HL-60 (cell line): ENCODE data around the gene PGM1.

Experiments used
- DNase-seq, 2 experiments: peaks; one replicate each; pipeline ENCODE4 v3.0.0-alpha.2; 2010 to 2020; ENCODE audit warnings: low read depth in 1 of 2, low spot score in 1 of 2
- H3K27ac ChIP-seq: fragments of 250-450 bp; sonication (Bioruptor Pico); replicated peaks from 2 replicates; pipeline ENCODE4 v1.5.1; 2020; ENCODE audit warnings: mild to moderate bottlenecking, moderate library complexity
- H3K27me3 ChIP-seq: fragments of 250-450 bp; sonication (Bioruptor Pico); 2 replicates; pipeline ENCODE4 v1.5.1; 2021; ENCODE audit warnings: mild to moderate bottlenecking, moderate library complexity; ENCODE audit not compliant: insufficient read depth, poor library complexity, severe bottlenecking
- H3K4me3 ChIP-seq: replicated peaks from 2 replicates; pipeline ENCODE4 v1.5.1; 2011; ENCODE audit warnings: mild to moderate bottlenecking, control low read depth, low read length; ENCODE audit not compliant: insufficient read depth
- CTCF ChIP-seq: IDR thresholded peaks from one replicate; pipeline ENCODE4 v1.5.1; 2011; ENCODE audit warnings: low read length, control low read depth, inconsistent platforms; ENCODE audit not compliant: insufficient read depth
- GABPA ChIP-seq: IDR thresholded peaks from 2 replicates; pipeline ENCODE4 v1.6.1; 2012; ENCODE audit warnings: low read depth
- POLR2AphosphoS5 ChIP-seq: IDR thresholded peaks from 2 replicates; pipeline ENCODE4 v1.6.1; 2012; ENCODE audit warnings: low read depth
- SPI1 ChIP-seq: IDR thresholded peaks from 2 replicates; pipeline ENCODE4 v1.6.1; 2012; ENCODE audit warnings: low read depth, mild to moderate bottlenecking, borderline replicate concordance
- TF ChIP-seq, protein P1 (sequence below): IDR thresholded peaks from 2 replicates; pipeline ENCODE4 v1.6.1; 2012; ENCODE audit warnings: low read depth; ENCODE audit not compliant: insufficient replicate concordance

The PGM1 gene

GRCh38 chr1:63669151-63669961 lies 76.1 kb downstream of the PGM1 start:
- H3K4me3 ChIP-seq: no peak overlapping the region
- no peaks in the 10 kb centered on the region for H3K27me3 ChIP-seq
- no peak for DNase-seq
- no peak for TF ChIP-seq SPI1
- no peak for TF ChIP-seq POLR2AphosphoS5
- TF ChIP-seq GABPA: no peak
- TF ChIP-seq CTCF: no peak
- TF ChIP-seq, protein P1, sequence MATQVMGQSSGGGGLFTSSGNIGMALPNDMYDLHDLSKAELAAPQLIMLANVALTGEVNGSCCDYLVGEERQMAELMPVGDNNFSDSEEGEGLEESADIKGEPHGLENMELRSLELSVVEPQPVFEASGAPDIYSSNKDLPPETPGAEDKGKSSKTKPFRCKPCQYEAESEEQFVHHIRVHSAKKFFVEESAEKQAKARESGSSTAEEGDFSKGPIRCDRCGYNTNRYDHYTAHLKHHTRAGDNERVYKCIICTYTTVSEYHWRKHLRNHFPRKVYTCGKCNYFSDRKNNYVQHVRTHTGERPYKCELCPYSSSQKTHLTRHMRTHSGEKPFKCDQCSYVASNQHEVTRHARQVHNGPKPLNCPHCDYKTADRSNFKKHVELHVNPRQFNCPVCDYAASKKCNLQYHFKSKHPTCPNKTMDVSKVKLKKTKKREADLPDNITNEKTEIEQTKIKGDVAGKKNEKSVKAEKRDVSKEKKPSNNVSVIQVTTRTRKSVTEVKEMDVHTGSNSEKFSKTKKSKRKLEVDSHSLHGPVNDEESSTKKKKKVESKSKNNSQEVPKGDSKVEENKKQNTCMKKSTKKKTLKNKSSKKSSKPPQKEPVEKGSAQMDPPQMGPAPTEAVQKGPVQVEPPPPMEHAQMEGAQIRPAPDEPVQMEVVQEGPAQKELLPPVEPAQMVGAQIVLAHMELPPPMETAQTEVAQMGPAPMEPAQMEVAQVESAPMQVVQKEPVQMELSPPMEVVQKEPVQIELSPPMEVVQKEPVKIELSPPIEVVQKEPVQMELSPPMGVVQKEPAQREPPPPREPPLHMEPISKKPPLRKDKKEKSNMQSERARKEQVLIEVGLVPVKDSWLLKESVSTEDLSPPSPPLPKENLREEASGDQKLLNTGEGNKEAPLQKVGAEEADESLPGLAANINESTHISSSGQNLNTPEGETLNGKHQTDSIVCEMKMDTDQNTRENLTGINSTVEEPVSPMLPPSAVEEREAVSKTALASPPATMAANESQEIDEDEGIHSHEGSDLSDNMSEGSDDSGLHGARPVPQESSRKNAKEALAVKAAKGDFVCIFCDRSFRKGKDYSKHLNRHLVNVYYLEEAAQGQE: no peak
- H3K27ac ChIP-seq: no peak overlapping the region

DNA sequence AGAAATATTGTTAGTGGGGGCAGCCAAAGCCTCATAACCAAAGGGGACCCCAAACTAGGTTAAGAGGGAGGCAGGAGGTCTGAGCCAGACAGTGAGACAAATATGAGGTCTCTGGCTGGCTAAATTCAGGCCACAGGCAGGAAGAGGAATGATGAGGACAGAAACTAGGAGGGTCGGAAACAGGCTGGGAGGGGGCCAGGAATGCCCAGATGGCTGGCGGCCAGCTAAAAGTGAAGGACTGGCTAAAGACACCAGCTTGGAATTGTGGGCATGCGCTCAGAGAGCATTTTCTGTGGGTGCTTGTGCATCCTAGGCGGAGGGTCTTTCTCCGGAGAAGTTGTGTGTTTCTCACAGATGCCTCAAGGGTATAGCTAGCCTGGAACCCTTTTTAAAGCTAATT lies 77.0 kb downstream of the PGM1 start:
- Histone ChIP-seq H3K27me3 (no peaks in the 10 kb centered on the region), H3K4me3 (no peak overlapping the region), H3K27ac (no peak overlapping the region)
- DNase-seq: no peak
- TF ChIP-seq CTCF: no peak
- no peak for TF ChIP-seq SPI1

- TF ChIP-seq POLR2AphosphoS5 (no peak), SPI1 (no peak), CTCF (no peak), GABPA (no peak)
- TF ChIP-seq, protein P1: no peak
- Histone ChIP-seq H3K4me3 (no peak overlapping the region), H3K27me3 (no peaks in the 10 kb centered on the region), H3K27ac (no peak overlapping the region)
- no peak for DNase-seq
Measured at GRCh38 chr1:63671514-63671913, 78.3 kb downstream of the PGM1 start.
